Measurements from ENCODE around the gene RMC1. TPM values are rescaled to one million over a fixed set of nuclear protein-coding genes. Genes with fewer than 3 reads are reported as not detected.

Gene RMC1
- total and polyA plus RNA-seq, 2 of the 13 experiments (the other 11 are each of a cell fraction or from before 2014, with no cell fraction given), result 9.4 to 19.5 TPM

GRCh38 chr18:23569299-23570063 lies 66.2 kb downstream of the RMC1 start (continued):
- TF ChIP-seq THRA (CRISPR knock-in tag; IDR thresholded peaks at IDR 0.05; ENCODE audit: borderline replicate concordance) (peak; percentile 67; the same call in 1 of the 2 replicates), ZBTB38 (CRISPR knock-in tag; IDR thresholded peaks at IDR 0.05) (no peak), POLR2AphosphoS2 (IDR thresholded peaks at IDR 0.05; ENCODE audit: low read depth, low read length) (no peak), ZNF292 (CRISPR knock-in tag; IDR thresholded peaks at IDR 0.05; ENCODE audit: borderline replicate concordance, low read depth) (peak; percentile 80; the same call in 1 of the 2 replicates), ZNF644 (CRISPR knock-in tag; IDR thresholded peaks at IDR 0.05; ENCODE audit: low read depth) (0 out of 2 replicates have a peak, but pooled peaks have one; percentile 45), CREB1 (IDR thresholded peaks at IDR 0.05) (no peak), CREB1 (CRISPR knock-in tag; IDR thresholded peaks at IDR 0.05) (0 out of 2 replicates have a peak, but pooled peaks have one; percentile 22), ZNF574 (CRISPR knock-in tag; IDR thresholded peaks at IDR 0.05) (no peak), POGZ (CRISPR knock-in tag; IDR thresholded peaks at IDR 0.05) (peak; percentile 47; the same call in 1 of the 2 replicates), TARDBP (CRISPR knock-in tag; IDR thresholded peaks at IDR 0.05) (0 out of 2 replicates have a peak, but pooled peaks have one; percentile 39), FOXP4 (CRISPR knock-in tag; IDR thresholded peaks at IDR 0.05) (peak; percentile 61), ZSCAN9 (CRISPR knock-in tag; IDR thresholded peaks at IDR 0.05; ENCODE audit: borderline replicate concordance) (peak; percentile 69; the same call in 1 of the 2 replicates), ZSCAN25 (CRISPR knock-in tag; IDR thresholded peaks at IDR 0.05) (no peak), CAMTA2 (CRISPR knock-in tag; IDR thresholded peaks at IDR 0.05; ENCODE audit: borderline replicate concordance) (no peak), ELF3 (CRISPR knock-in tag; IDR thresholded peaks at IDR 0.05) (peak; percentile 53; the same call in 1 of the 2 replicates), AKNA (CRISPR knock-in tag; IDR thresholded peaks at IDR 0.05; ENCODE audit: borderline replicate concordance) (no peak), ZNF652 (CRISPR knock-in tag; IDR thresholded peaks at IDR 0.05; ENCODE audit: borderline replicate concordance, low read depth) (no peak), JARID2 (CRISPR knock-in tag; IDR thresholded peaks at IDR 0.05; ENCODE audit: insufficient replicate concordance) (no peak)

Measured in HepG2 (cell line).